HG02588 (cell line): Measurements from ENCODE around the gene ITGB6.
"Not testable (repeated sequence)": the region's sequence is repeated elsewhere in the genome, so short reads cannot be mapped to it uniquely, and the experiment has no call there.

ENCODE experiments used
- ATAC-seq: cut with Tn5 transposase; IDR thresholded peaks from one replicate; pipeline ENCODE4 v1.9.1; 2021; ENCODE audit warnings: mild to moderate bottlenecking, moderate library complexity; ENCODE audit not compliant: unreplicated experiment

The ITGB6 gene

GRCh38 chr2:160142472-160142871, 57.6 kb downstream of the ITGB6 start:
- ATAC-seq: no peak

- ATAC-seq: no peak
Measured at GRCh38 chr2:160141912-160142311, 58.2 kb downstream of the ITGB6 start.

- no peak for ATAC-seq
Measured at GRCh38 chr2:160141419-160141818, 58.7 kb downstream of the ITGB6 start.

- ATAC-seq: no peak
Measured at GRCh38 chr2:160140471-160140870, 59.6 kb downstream of the ITGB6 start.

GRCh38 chr2:160139991-160140390, 60.1 kb downstream of the ITGB6 start:
- no peak for ATAC-seq

GRCh38 chr2:160139350-160139749, 60.7 kb downstream of the ITGB6 start:
- no peak for ATAC-seq

GRCh38 chr2:160138406-160138805, 61.7 kb downstream of the ITGB6 start:
- no peak for ATAC-seq

GRCh38 chr2:160137464-160137863, 62.6 kb downstream of the ITGB6 start:
- ATAC-seq: no peak

- ATAC-seq: no peak
Measured at GRCh38 chr2:160132761-160133160, 67.3 kb downstream of the ITGB6 start.

GRCh38 chr2:160126756-160127155, 73.3 kb downstream of the ITGB6 start:
- no peak for ATAC-seq

GRCh38 chr2:160126315-160126714, 73.8 kb downstream of the ITGB6 start:
- no peak for ATAC-seq

GRCh38 chr2:160125828-160126227, 74.2 kb downstream of the ITGB6 start:
- no peak for ATAC-seq

- ATAC-seq: no peak
Measured at GRCh38 chr2:160125366-160125765, 74.7 kb downstream of the ITGB6 start.

- no peak for ATAC-seq
Measured at GRCh38 chr2:160124571-160124970, 75.5 kb downstream of the ITGB6 start.

- ATAC-seq: not testable (repeated sequence)
Measured at GRCh38 chr2:160114721-160115120, 85.4 kb downstream of the ITGB6 start.

- ATAC-seq: no peak
Measured at GRCh38 chr2:160114020-160114419, 86.1 kb downstream of the ITGB6 start.

- peak; percentile 67 for ATAC-seq
Measured at GRCh38 chr2:160111951-160112798, 87.9 kb downstream of the ITGB6 start.

GRCh38 chr2:160110674-160111239, 89.3 kb downstream of the ITGB6 start:
- no peak for ATAC-seq

- ATAC-seq: peak; percentile 80
Measured at GRCh38 chr2:160109939-160110673, 90.0 kb downstream of the ITGB6 start.

- no peak for ATAC-seq
Measured at GRCh38 chr2:160109243-160109642, 90.8 kb downstream of the ITGB6 start.

GRCh38 chr2:160108646-160109045, 91.4 kb downstream of the ITGB6 start:
- no peak for ATAC-seq

GRCh38 chr2:160105366-160105765, 94.7 kb downstream of the ITGB6 start:
- ATAC-seq: no peak
